HG03064 (cell line): ENCODE data around the gene RFT1.

Experiments
- ATAC-seq: cut with Tn5 transposase; IDR thresholded peaks from one replicate; pipeline ENCODE4 v1.9.1; 2021; ENCODE audit warnings: low read depth; ENCODE audit not compliant: unreplicated experiment

The RFT1 gene

DNA sequence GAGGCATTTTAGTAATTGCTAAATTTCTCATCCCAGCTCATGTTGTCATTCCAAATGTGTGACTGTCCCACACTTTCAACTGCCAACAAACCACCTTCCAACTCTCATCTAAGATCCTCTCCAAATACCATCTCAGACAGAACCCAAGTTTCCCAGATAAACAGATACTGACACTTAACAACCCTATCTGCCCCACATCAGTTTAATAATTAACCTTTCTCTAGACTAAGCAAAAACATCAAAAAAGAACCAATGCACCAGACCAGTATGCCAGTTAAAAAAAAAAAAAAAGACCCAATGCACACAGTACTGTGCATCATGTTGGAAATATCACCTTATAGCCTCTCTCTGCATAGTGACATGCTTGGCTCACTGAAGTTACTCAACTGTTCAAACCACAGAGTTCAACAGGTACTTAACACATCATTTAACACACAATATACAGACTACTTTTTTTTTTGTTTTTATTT, 89.8 kb downstream of the RFT1 start:
- no peak for ATAC-seq

DNA sequence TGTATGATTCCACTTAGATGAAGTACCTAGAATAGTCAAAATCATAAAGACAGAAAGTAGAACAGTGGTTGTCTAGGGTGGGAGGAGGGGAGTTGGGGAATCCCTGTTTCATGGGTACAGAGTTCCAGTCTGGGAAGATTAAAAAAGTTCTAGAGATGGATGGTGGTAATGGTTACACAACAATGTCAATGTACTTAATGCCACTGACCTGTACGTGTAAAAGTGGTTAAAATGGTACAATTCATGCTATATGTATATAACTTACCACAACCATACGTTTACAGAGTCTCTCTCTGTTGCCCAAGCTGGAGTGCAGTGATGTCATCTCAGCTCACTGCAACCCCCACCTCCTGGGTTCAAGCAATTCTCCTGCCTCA, 90.9 kb downstream of the RFT1 start:
- ATAC-seq, result no peak

GRCh38 chr3:53038679-53039375, 91.4 kb downstream of the RFT1 start:
- ATAC-seq, result no peak
